SIG-M5 (cell line): ENCODE results near the gene COL6A2.
"Not testable (repeated sequence)": the region's sequence is repeated elsewhere in the genome, so short reads cannot be mapped to it uniquely, and the experiment has no call there.

Experiments
- DNase-seq: peaks from one replicate; lab custom pipeline; 2025; lab: John Stamatoyannopoulos, UW

The COL6A2 gene

GRCh38 chr21:46176443-46177129 lies 78.7 kb downstream of the COL6A2 start:
- not testable (repeated sequence) for DNase-seq

GRCh38 chr21:46178961-46179360 lies 81.0 kb downstream of the COL6A2 start:
- no peak for DNase-seq
